ENCODE data around the gene OR52L1.

The OR52L1 gene

DNA sequence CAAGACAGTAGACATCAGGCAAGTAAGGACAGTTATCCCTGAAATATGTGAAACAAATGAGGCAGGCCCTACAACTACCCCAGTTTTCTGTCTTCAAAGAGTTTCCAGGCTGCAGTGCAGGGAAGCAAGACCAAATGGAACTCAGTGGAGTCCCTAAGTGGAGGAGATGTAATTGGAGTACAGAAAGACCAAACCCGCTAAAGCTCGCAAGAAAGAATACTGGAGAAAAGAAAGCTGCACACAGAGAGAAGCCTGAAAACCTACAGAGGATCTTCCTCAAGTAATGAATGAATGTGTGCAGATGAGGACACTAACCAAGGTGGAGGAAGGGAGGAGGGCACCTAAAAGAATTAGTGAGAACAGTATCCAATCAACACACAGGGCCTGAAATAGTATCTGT, 46.0 kb downstream of the OR52L1 start:
- no peak for DNase-seq (ENCODE audit: low read depth)

DNA sequence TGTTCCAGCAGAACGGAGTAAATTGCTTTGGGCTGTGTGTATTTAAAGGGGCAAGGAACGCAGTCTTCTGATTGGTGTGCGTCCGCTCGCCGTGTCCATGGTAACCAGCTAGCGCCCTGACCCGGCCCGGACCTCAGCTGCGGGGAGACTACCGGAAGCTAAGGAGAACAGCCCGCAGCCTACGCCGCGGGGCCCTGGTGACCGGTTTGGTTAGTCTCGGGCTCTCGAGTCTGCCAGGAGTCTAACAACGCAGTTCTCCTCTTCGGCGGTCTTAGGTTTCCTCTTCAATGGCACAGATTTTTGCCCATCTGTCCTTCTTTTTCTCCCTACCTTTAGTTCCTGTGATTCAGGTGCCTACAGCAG, 48.2 kb downstream of the OR52L1 start:
- DNase-seq (ENCODE audit: low read depth): no peak

- DNase-seq (ENCODE audit: low read depth): no peak
These were observed 48.8 kb downstream of the OR52L1 start for GRCh38 chr11:5937868-5938602.
